ENCODE measurements around the gene MYPOP. TPM values are rescaled to one million over a fixed set of nuclear protein-coding genes. Genes with fewer than 3 reads are reported as not detected.
A peak's percentile ranks its signal among the peaks of the same experiment; 100 is the strongest.

Gene MYPOP
- total RNA-seq, 1 donor: 2.6 TPM

DNA sequence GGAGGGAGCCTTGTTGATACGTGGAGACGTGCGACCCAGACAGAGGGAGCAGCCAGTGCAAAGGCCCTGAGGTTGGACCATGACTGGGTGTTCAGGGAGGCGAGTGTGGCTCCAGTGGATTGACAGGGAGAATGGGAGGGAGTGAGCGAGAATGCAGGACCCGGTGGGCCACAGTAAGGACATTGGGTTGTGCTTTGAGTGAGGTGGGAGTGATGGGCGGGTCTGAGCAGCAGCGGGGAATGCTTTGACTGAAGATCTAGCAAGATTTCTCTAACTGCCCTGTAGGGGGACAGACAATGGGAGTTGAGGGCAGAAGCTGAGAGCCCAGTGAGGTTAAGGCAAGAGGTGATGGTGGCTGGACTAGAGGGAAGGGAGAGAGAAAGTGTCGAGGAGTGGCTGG is 19.9 kb upstream of the MYPOP start:
- TF ChIP-seq, protein P1, sequence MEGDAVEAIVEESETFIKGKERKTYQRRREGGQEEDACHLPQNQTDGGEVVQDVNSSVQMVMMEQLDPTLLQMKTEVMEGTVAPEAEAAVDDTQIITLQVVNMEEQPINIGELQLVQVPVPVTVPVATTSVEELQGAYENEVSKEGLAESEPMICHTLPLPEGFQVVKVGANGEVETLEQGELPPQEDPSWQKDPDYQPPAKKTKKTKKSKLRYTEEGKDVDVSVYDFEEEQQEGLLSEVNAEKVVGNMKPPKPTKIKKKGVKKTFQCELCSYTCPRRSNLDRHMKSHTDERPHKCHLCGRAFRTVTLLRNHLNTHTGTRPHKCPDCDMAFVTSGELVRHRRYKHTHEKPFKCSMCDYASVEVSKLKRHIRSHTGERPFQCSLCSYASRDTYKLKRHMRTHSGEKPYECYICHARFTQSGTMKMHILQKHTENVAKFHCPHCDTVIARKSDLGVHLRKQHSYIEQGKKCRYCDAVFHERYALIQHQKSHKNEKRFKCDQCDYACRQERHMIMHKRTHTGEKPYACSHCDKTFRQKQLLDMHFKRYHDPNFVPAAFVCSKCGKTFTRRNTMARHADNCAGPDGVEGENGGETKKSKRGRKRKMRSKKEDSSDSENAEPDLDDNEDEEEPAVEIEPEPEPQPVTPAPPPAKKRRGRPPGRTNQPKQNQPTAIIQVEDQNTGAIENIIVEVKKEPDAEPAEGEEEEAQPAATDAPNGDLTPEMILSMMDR (IDR thresholded peaks at IDR 0.05; ENCODE audit: insufficient read depth, low read depth, low read length): peak; percentile 32
- H3K4me3 ChIP-seq (ENCODE audit: low read depth, low read length): no peak overlapping the region
- no peak for DNase-seq (ENCODE audit: low read depth)

DNA sequence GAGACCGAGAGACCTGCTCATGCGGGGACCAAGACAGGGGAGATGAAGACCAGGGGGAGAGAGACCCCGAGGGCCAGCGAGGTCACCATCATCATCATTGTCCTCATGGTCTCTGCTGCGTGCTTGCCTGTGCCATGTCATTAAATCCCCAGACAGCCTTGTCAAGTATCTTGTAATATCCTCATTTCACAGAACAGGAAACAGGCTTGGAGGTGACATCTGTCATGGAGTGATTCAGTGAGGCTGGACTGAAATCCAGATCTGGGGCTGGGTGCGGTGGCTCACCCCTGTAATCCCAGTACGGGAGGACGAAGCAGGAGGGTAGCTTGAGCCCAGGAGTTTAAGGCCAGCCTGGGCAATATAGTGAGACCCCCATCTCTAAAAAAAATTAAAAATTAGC is 18.0 kb upstream of the MYPOP start:
- H3K4me3 ChIP-seq (ENCODE audit: low read depth, low read length): no peak overlapping the region
- TF ChIP-seq, protein P1 (IDR thresholded peaks at IDR 0.05; ENCODE audit: insufficient read depth, low read depth, low read length): no peak
- DNase-seq (ENCODE audit: low read depth): no peak

DNA sequence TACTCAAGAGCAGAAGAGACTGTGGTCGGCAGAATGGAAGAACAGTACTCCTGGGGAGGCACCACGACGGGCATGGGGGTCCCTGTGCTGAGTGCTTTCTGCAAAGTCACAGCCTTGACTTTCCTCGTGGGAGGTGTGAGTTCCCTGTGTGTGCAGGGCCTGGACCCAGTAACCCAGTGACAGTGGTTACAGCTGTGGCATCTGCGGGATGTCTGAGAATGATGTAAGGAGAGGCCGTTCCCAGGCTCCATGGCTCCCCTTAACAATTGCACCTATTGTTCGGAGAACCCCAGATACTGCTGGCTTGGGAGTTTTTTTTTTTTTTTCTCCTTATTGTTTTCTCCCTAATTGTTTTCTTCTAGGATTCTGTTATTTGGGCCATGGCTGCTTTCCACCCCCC is 17.3 kb upstream of the MYPOP start:
- TF ChIP-seq, protein P1 (IDR thresholded peaks at IDR 0.05; ENCODE audit: insufficient read depth, low read depth, low read length): no peak
- DNase-seq (ENCODE audit: low read depth): no peak
- no peak overlapping the region for H3K4me3 ChIP-seq (ENCODE audit: low read depth, low read length)

- no peak overlapping the region for H3K4me3 ChIP-seq (ENCODE audit: low read depth, low read length)
- TF ChIP-seq, protein P1 (IDR thresholded peaks at IDR 0.05; ENCODE audit: insufficient read depth, low read depth, low read length): no peak
- DNase-seq (ENCODE audit: low read depth): no peak
Measured at GRCh38 chr19:45918721-45919120, 16.3 kb upstream of the MYPOP start.

- TF ChIP-seq, protein P1 (IDR thresholded peaks at IDR 0.05; ENCODE audit: insufficient read depth, low read depth, low read length): no peak
- no peak for DNase-seq (ENCODE audit: low read depth)
- H3K4me3 ChIP-seq (ENCODE audit: low read depth, low read length): no peak overlapping the region
Measured at GRCh38 chr19:45917421-45918091, 15.1 kb upstream of the MYPOP start.

GRCh38 chr19:45913874-45914830 is 11.7 kb upstream of the MYPOP start, which contains the start of gene NANOS2:
TSS of gene NANOS2 (minus strand) at chr19:45914778. CDS start at chr19:45914693, 85 bp downstream.
- DNase-seq (ENCODE audit: low read depth): no peak
- no peak within 1 kb of the TSS for H3K4me3 ChIP-seq (ENCODE audit: low read depth, low read length)
- TF ChIP-seq, protein P1 (IDR thresholded peaks at IDR 0.05; ENCODE audit: insufficient read depth, low read depth, low read length): no peak

Data from fibroblast of villous mesenchyme (primary cell).